Cortex of kidney (tissue), 1 donor: ENCODE data around the gene AK9.
"Not testable (repeated sequence)": the region's sequence is repeated elsewhere in the genome, so short reads cannot be mapped to it uniquely, and the experiment has no call there.

ENCODE experiments used
- DNase-seq: peaks from one replicate; lab custom pipeline; 2025; lab: John Stamatoyannopoulos, UW

The AK9 gene

DNA sequence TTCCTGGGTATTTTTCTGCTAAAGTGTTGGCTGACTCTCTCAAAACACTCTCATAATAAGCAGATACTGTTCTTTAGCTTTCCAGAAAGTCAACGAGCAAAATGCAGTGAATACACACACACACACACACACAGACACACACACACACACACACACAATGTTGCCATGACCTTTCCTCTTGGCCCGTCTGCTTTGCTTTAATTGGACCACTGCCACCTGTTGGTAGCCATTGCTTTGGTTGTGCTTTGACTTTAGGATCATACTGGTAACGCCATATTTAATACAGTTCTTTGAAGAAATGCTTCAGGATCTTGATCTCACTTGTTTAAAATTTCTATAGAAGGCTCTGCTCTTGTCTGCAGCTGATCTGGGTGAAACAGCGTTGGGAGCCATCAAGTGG, 4.5 kb upstream of the AK9 start:
- no peak for DNase-seq

DNA sequence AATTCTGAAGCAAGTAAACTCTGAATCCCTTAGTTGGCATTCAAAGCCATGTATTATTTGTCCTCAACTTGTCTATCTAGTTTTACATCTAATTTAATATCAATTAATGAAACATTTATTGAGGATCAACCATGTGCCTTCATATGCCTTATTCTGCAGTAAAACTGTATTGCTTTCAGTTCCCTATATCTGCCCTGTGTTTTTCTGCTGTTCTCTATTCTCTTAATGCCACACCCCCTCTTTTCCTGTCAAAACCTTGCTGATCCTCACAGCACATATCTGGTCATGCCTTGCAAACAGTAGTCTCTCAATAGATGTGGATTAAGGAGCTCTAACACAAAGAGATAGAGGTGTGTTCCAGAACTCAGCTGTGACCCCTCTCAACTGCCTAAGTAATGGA, 2.1 kb upstream of the AK9 start:
- no peak for DNase-seq

DNA sequence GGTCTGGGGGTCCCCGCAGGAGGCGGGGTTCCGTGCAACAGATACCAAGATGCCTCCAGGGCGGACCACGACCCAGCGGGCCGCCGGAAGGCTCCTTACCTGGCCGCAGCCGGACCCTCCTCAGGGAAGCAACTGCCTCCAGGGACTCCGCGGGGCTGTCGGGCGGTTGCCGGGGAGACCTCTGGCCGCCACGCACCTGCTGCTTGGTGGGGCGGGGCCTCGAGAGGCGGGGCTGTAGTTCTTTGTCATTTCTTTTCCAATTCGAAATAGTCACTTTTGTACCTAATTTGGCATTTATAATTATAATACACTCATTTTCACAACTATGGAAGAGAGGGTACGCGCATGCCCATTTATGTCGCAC, 647 bp downstream of the AK9 start:
- no peak for DNase-seq

DNA sequence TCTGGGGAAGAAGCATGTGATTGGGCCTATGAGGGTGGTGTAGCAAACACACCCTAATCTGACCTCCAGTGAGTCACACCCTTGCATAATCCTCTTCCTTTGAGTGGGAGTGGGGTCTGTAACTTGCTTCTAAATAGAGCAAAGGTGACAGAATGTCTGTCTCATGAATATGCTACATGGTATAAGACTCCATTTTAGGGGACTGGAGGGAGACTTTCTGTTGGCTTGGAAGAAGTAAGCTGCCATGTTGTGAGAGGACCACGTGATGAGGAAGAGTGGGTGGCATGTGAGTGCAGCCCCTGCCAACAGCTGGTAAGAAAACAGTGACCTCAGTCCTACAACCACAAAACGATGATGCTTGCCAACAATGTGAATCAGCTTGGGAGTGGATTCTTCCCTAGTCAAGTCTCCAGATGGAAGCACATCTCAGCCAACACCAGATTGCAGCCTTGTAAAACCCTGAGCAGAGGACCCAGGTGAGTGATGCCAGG, 3.7 kb downstream of the AK9 start:
- DNase-seq: no peak

DNA sequence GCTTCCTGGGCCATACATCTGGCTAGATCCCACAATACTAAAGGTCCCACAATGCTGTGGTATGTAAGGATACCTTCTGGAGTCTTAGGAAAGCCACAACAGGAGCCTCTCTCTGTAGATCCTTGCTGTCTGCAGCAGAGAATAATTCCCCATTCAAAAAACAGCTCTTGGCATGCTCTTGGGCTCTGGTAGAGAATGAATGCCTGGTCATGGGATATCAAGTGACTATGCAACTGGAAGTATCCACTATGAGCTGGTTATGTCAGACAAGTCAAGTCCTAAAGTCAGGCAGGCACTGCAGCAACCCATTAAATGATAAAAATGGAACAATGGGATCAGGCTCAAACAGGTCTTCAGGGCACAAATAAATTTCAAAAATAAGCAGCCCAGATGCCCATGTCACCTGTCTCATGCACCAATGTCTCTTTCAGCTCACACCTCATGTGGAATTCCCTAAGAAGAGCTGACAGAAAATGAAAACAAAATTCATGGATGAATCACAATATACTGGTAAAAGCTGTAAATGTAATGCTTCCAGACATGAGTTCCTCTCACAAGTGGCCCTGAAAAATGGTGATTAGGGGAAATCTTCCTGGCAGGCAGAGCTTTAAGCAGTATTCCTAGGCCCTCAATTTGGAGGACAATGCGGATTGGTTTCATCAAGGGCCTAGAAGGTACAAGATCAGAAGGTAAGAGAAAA, 4.3 kb downstream of the AK9 start:
- DNase-seq: no peak

DNA sequence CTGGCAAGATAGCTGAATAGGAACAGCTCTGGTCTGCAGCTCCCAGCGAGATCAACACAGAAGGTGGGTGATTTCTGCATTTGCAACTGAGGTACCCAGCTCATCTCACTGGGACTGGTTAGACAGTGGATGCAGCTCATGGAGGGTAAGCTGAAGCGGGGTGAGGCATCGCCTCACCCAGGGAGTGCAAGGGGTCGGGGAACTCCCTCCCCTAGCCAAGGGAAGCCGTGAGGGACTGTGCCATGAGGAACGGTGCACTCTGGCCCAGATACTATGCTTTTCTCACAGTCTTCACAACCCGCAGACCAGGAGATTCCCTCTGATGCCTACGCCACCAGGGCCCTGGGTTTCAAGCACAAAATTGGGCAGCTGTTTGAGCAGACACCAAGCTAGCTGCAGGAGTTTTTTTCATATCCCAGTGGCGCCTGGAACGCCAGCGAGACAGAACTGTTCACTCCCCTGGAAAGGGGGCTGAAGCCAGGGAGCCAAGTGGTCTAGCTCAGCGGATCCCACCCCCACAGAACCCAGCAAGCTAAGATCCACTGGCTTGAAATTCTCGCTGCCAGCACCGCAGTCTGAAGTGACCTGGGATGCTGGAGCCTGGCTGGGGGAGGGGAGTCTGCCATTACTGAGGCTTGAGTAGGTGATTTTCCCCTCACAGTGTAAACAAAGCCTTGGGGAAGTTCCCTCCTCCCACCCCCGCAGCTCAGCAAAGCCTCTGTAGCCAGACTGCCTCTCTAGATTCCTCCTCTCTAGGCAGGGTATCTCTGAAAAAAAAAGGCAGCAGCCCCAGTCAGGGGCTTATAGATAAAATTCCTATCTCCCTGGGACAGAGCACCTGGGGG, 12.1 kb downstream of the AK9 start:
- not testable (repeated sequence) for DNase-seq

DNA sequence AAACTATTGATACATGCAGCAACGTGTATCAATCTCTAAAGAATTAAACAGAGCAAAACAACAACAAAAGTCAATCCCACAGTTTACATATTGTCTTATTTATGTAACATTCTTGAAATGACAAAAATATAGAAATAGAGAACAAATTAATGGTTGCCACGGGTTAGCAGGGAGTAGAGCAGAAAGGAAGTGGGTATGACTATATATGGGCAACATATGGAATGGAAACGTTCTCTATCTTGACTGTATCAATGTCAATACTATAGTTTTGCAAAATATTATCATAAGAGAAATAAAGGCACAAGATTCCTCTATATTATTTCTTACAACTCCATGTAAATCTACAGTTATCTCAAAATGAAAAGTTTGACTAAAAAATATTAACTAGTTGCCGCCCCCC, 12.8 kb downstream of the AK9 start:
- DNase-seq: no peak

DNA sequence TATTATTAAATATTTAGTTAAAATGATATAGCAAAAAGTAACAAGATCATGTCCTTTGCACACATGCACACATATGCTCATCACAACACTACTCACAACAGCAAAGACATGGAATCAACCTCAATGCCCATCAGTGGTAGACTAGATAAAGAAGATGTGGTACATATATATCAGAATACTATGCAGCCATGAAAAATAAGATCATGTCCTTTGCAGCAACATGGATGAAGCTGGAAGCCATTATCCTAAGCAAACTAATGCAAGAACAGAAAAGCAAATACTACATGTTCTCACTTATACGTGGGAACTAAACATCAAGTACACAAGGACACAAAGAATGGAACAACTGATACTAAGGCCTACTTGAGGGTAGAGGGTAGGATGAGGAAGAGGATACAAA, 14.3 kb downstream of the AK9 start:
- no peak for DNase-seq

DNA sequence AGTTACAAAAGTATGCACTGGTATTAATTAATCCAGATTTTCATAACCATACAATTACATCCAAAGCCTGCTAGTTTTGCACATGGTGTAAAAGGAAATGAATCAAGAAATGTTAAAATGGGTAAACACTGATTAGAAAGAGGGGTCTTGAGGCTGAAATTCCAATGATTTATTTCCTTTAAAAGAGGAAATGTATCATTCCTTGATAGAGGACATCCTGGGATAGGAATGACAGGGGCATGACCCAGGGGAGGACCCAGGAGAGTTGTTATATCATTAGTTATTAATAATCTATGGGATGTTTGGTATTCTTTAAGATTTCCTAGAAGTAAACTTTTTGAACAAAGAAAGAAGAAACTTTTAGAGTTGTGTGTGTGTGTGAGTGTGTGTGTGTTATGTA, 18.2 kb downstream of the AK9 start:
- no peak for DNase-seq

DNA sequence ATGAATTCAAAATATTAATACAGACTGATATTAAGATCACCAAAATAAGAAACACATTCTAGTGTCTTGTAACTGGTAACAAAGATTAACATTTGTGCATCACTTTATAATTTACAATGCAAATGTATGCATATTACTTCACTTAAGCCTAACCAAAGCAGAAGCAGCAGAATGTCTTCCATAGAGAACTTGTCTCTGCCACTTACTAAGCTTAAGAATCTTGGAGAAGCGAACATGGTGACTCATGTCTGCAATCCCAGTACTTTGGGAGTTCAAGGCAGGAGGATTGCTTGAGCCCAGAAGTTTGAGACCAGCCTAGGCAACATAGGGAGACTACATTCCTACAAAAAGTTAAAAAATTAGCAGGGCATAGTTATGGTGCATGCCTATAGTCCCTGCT, 18.8 kb downstream of the AK9 start:
- DNase-seq: no peak

DNA sequence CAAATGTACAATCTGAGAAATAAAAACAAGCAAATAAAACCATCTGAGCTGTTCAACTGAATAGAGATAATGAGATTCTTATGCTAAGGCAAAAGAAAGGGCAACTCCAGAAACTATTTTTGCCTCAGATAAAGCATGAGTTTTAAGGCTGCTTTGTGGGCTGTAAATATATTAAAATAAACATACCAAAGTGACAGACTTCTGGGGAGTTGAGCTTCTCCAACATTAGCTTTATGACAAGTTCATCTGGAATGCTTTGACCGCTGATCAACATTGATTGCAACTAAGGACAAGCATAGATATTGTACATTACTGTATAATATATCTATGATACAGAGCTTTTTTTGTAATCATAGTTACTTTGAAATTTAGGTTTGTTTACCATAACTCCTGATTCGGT, 19.3 kb downstream of the AK9 start:
- no peak for DNase-seq

DNA sequence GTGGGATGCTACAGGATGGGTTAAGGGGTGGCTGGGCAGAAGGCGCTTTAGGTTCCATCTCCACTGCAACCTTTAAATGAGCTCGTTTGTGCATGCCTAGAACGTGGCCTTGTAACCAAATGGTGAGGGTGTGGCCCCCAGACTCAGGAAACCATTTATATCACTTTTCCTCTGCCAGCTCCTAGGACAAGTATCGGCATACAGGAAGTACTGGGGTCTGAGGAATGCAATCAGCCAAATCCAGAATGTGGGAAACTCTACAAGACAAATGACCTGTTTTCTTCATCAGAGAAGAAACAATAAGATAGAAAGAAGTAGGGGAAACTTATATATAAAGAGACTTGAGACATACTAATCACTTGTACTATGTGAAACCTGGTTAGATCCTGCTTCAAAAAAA, 21.2 kb downstream of the AK9 start:
- DNase-seq: no peak

DNA sequence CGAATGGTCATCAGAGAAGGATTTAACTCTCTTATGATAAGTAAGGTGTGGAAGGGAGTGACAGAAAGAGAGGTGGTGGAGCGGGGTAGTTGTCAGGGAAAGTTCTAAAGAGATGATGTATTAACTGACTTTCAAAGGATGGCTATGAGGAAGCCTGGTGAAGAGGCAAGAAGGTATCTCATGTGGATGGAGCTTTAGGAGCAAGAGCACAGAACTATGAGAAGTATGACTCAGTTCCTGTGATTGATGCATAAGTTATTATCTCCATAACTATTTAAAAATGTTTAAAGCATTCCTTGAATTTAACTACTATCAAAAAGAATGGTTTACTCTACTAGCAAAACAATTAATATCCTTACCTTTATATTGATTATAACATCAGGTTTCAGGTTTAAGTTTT, 28.8 kb downstream of the AK9 start:
- DNase-seq: no peak

DNA sequence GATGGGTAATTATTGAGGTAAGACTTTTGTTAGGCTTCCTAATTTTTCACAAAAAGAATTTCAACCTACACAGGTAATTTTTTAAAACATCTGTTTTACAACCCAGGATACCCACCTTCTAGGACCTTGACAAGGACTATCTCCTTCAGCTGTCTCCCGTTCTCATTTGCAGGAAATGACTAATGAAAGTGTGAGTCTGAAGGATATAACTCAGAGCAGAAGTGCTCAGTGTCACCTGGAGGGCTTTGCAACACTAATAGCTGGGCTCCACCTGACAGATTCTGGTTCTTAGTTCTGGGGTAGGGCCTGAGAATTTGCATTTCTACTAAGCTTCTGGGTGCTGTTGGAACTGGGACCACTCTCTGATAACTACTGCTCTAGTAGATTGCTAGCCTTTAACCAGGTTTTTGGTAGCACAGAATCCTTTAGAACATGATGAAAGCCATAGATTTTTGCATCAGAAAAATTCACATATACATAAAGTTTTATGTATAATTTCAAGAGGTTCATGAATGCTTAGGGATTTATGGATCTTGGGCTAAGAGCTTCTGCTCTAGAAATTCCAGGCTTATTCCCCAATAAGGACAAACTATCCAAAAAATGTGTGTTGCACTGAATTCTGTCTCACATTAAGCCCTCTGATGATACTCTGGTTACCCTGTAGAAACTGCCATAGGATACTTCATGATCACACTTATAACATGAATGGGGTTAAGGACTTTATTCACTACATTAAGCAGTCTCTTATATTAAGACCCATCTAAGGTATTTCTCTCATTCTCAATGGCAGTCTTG, 30.3 kb downstream of the AK9 start:
- DNase-seq: no peak

DNA sequence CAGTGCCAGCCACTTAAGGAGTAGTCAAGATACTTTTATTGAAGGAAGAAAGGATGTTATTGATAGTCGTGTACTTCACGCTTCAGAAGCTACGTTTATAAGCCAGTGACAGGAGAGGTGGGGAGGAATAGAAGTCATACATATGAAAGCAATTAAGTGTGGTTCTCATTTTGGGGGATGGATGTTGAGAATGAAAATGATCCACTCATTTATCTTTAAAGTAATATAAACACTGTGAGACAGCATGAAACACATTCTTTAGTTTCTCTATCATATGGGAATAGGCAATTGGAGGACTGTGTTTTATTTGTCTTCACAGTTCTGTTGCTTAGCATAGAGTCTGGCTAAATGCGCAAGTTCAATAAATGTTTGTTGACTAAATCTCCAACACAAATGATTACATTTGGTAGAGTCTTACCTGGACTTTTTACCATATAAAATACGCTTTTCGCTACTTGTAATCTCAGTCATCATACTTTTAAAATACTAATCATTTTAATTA, 35.2 kb downstream of the AK9 start:
- no peak for DNase-seq

DNA sequence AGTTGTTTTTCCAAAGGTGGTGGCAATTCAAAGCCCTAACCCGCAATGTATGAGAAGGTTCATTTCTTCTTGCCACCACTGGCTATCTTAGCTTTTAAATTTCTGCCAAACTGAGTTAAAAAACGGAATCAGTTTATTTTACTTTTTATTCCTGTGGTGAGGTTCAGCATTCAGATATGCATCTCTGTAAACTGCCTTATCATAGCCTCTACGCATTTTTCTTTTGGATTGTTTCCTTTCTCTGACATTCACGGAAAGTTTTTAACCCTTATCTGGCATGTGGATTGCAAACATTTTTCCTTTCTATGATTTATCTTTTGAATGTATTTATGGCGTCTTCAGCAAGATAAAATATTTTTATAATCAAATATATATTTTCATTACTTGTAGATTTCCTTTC, 37.7 kb downstream of the AK9 start:
- no peak for DNase-seq

DNA sequence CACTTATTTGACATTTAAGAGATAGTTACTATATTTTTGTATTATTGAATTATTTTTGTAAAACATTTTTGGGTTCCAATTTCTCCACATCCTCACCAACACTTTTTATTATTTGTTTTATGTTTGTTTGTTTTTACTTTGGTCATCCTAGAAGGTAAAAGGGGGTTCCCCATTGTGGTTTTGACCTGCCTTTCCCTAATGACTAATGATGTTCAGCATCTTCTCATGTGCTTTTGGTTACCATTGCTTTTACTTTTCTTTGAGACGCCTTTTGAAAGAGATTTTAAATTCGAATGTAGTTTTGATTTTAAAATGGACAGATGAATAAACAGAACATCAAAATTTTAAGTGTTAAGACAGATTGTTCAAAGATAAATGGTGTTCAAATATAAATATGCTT, 46.9 kb downstream of the AK9 start:
- no peak for DNase-seq

DNA sequence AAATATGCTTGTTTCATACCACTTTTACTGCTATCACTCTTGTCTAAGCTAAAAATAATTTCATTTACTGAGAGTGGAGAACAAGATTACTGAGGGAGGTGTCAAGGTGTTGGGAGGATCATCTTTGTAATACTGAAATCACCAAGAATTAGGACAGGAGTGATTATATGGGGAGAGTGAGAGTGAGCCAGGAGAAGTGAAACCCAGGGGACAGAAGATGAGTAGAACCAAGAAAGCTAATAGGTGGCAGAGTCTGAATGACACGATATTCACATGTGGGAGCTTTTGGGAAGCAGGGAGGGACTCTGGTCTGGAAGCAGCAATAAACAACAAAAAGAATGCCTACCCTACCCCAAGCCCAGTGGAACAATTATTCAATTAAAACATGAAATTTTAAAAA, 58.6 kb downstream of the AK9 start:
- DNase-seq: no peak

DNA sequence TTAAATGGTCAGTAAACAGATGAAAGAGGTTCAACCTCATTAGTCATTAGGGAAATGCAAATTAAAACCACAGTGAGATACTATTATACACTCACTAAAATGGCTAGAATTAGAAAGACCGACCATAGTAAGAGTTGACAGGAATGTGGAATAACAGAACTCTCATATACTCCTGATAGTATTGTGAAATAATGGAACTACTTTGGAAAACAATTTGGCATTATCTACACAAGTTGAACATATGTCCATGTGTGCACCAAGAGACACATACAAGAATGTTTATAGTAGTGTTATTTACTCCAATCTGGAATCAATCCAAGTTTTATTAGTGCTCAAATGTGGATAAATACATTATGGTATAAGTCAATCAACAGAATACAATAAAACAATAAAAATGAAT, 59.6 kb downstream of the AK9 start:
- DNase-seq: no peak

DNA sequence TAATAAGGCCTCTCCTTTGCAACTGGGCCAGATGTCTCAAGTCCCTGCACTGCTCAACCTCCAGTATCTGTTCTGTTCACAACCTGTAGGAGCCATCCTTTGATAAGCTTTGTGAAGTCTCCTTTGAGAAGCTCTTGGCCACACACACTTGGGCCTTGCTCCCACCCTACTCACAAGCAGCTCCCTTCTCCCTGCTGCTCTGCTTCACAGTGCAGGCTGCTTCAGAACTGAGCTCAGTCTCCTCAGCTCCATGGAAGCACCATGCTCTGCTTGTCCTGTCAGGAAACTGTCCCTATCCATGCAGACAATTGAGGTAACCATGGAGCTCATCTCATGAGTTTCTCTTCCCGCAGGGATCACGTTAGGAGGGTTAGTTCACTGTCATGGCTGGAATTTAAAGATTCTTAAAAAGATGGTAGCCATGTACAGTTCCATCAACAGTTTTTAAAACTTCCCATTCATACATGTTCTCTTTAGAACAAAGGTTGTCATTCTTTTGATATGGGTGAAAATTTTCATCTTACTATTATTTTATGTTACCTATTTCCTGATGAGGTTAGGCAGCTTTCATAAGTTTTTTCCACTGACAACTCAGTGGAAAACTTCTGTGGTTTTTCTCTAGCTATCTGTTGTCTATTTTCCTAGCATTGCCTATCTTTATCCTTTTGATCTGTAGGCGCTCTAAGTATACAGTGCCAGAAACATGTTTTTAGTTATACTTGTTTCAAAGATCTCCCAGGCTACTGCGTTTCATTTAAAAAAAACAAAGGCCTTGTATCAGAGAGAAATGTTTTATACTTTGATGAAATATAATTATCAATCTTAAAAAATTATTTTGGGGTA, 62.6 kb downstream of the AK9 start:
- DNase-seq: no peak

DNA sequence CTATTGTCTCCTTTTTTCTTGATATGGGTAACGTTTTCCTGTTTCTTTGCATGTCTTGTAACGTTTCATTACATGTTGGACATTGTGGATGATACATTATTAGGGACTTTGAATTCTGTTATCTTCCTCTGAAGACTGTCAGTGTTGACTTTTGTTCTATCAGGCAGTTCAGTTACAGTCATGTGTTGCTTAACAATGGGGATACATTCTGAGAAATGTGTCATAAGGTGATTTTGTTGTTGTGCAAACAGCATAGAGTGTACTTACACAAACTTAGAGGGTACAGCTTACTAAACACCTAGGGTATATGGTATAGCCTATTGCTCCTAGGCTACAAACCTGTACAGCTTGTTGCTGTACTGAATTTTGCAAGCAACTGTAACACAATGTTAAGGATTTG, 64.7 kb downstream of the AK9 start:
- DNase-seq: no peak

DNA sequence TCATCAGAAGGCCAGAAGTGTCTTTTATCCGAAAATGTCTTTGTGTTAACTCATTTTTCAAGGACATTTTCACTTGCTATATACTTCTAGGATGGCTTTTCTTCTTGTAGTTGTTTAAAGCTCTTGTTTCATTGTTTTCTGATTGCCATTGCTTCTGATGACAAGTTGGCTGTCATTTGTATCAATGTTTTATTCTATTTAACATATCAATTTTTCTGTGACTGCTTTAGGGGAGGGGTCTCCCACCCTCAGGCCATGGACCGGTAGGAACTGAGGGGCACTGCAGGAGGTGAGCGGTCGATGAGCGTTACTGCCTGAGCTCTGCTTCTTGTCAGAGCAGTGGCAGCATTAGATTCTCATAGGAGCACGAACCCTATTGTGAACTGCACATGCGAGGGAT, 65.8 kb downstream of the AK9 start:
- no peak for DNase-seq
